MM.1S (cell line): ENCODE measurements around the gene RHPN2.
"Not testable (repeated sequence)": the region's sequence is repeated elsewhere in the genome, so short reads cannot be mapped to it uniquely, and the experiment has no call there.

Source experiments
- DNase-seq: peaks from one replicate; pipeline ENCODE4 v3.0.0-alpha.2; 2015
- H2AFZ ChIP-seq: fragments of 300-600 bp; sonication (generic); 2 replicates; pipeline ENCODE4 v1.6.0; 2016; ENCODE audit warnings: antibody characterized with exemption, low read length
- H3F3A ChIP-seq: fragments of 300-600 bp; sonication (generic); 2 replicates; pipeline ENCODE4 v1.6.1; 2016; ENCODE audit warnings: mild to moderate bottlenecking, antibody characterized with exemption, low read length, moderate library complexity, mixed read lengths; ENCODE audit not compliant: insufficient read depth
- H3K27ac ChIP-seq: fragments of 300-600 bp; sonication (generic); 2 replicates; pipeline ENCODE4 v1.5.1; 2016; ENCODE audit warnings: mild to moderate bottlenecking, low read length
- H3K27me3 ChIP-seq: fragments of 300-600 bp; sonication (generic); replicated peaks from 2 replicates; pipeline ENCODE4 v1.6.0; 2016; ENCODE audit warnings: low read length; ENCODE audit not compliant: insufficient read depth
- H3K36me3 ChIP-seq: fragments of 300-600 bp; sonication (generic); replicated peaks from 2 replicates; pipeline ENCODE4 v1.6.1; 2016; ENCODE audit warnings: mild to moderate bottlenecking, low read length, mixed read lengths; ENCODE audit not compliant: insufficient read depth
- H3K4me1 ChIP-seq: fragments of 300-600 bp; sonication (generic); 2 replicates; pipeline ENCODE4 v1.6.1; 2016; ENCODE audit warnings: low read length, mixed read lengths
- H3K4me2 ChIP-seq: fragments of 300-600 bp; sonication (generic); 2 replicates; pipeline ENCODE4 v1.6.0; 2016; ENCODE audit warnings: low read depth, low read length
- H3K4me3 ChIP-seq: fragments of 300-600 bp; sonication (generic); 2 replicates; pipeline ENCODE4 v1.5.1; 2016; ENCODE audit warnings: low read length, mixed read lengths
- H3K79me2 ChIP-seq: fragments of 300-600 bp; sonication (generic); 2 replicates; pipeline ENCODE4 v1.6.1; 2016; ENCODE audit warnings: mixed run types, low read length, mixed read lengths
- H3K9ac ChIP-seq: fragments of 300-600 bp; sonication (generic); 2 replicates; pipeline ENCODE4 v1.6.1; 2016; ENCODE audit warnings: low read length, mixed read lengths
- H3K9me2 ChIP-seq: fragments of 300-600 bp; sonication (generic); replicated peaks from 2 replicates; pipeline ENCODE4 v1.6.1; 2016; ENCODE audit warnings: mild to moderate bottlenecking, low read length, mixed read lengths; ENCODE audit not compliant: insufficient read depth
- H3K9me3 ChIP-seq: fragments of 300-600 bp; sonication (generic); replicated peaks from 2 replicates; pipeline ENCODE4 v1.6.1; 2016; ENCODE audit warnings: mild to moderate bottlenecking, low read length, mixed read lengths; ENCODE audit not compliant: insufficient read depth
- H4K20me1 ChIP-seq: fragments of 300-600 bp; sonication (generic); 2 replicates; pipeline ENCODE4 v1.6.1; 2016; ENCODE audit warnings: mild to moderate bottlenecking, low read length, moderate library complexity, mixed read lengths; ENCODE audit not compliant: insufficient read depth
- CTCF ChIP-seq: fragments of 300-600 bp; sonication (generic); IDR thresholded peaks from 2 replicates; pipeline ENCODE4 v1.5.1; 2016; ENCODE audit warnings: antibody characterized with exemption, low read length, mixed read lengths
- EZH2 ChIP-seq: fragments of 300-600 bp; sonication (generic); optimal IDR thresholded peaks from 2 replicates; pipeline ENCODE3; 2017; ENCODE audit warnings: low read depth, mild to moderate bottlenecking, antibody characterized with exemption, low read length, mixed read lengths
- EZH2phosphoT487 ChIP-seq: fragments of 300-600 bp; sonication (generic); IDR thresholded peaks from 2 replicates; pipeline ENCODE4 v1.6.1; 2018; ENCODE audit warnings: antibody characterized with exemption, low read length

Gene RHPN2

GRCh38 chr19:33039815-33040214, 24.9 kb downstream of the RHPN2 start:
- peaks cover 27% of the 10 kb centered on the region for H3K79me2 ChIP-seq
- no peak for DNase-seq
- no peak overlapping the region for H3K4me2 ChIP-seq
- H3K27me3 ChIP-seq = no peaks in the 10 kb centered on the region
- TF ChIP-seq EZH2 (no peak), CTCF (no peak)
- no peaks in the 10 kb centered on the region for H4K20me1 ChIP-seq
- no peaks in the 10 kb centered on the region for H3K36me3 ChIP-seq
- H3K4me3 ChIP-seq = no peak overlapping the region
- H3K4me1 ChIP-seq = no peaks in the 10 kb centered on the region
- no peaks in the 10 kb centered on the region for H3K9me3 ChIP-seq
- H3K9me2 ChIP-seq = no peaks in the 10 kb centered on the region
- H2AFZ ChIP-seq = no peak overlapping the region
- no peak overlapping the region for H3K9ac ChIP-seq
- no peak overlapping the region for H3K27ac ChIP-seq
- no peaks in the 10 kb centered on the region for H3F3A ChIP-seq

DNA sequence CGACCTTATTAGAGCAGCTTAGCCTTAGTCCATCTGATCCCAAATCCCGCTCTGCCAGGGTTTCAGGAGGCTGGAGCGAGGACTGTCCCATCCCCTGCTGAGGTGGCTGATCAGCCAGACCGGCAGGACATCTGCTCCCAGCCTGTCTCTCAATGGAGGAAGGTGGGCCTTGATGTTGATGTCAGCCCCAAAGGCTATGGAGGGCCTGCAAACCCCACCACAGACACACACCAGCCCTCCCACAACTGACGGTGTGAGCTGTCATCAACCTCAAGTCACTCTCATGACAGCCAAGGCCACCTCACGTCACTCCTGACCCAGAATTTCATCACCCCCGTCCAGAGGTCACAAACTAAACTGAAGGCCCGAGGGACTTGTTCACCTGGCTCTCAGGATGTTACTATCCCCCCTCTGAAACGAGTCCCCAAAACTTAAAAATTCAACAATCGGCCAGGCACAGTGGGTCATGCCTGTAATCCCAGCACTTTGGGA, 25.5 kb downstream of the RHPN2 start:
- Histone ChIP-seq H3K9me2 (no peaks in the 10 kb centered on the region), H3F3A (no peaks in the 10 kb centered on the region), H3K4me2 (no peak overlapping the region), H2AFZ (no peak overlapping the region), H3K9me3 (no peaks in the 10 kb centered on the region), H3K4me1 (no peaks in the 10 kb centered on the region), H3K9ac (no peak overlapping the region), H3K4me3 (no peak overlapping the region), H4K20me1 (no peaks in the 10 kb centered on the region), H3K27me3 (no peaks in the 10 kb centered on the region), H3K79me2 (peaks cover 27% of the 10 kb centered on the region), H3K27ac (no peak overlapping the region), H3K36me3 (no peaks in the 10 kb centered on the region)
- DNase-seq = no peak
- TF ChIP-seq CTCF (no peak), EZH2 (no peak), EZH2phosphoT487 (no peak)

GRCh38 chr19:33037168-33038025, 27.3 kb downstream of the RHPN2 start:
- not testable (repeated sequence) for DNase-seq, H3K9me2 ChIP-seq, H2AFZ ChIP-seq, H3F3A ChIP-seq, H3K36me3 ChIP-seq, H3K4me3 ChIP-seq, H3K9me3 ChIP-seq, H3K27ac ChIP-seq, H3K4me1 ChIP-seq, H3K4me2 ChIP-seq, H3K27me3 ChIP-seq, H3K9ac ChIP-seq, H4K20me1 ChIP-seq
- peaks cover 33% of the 10 kb centered on the region for H3K79me2 ChIP-seq

- not testable (repeated sequence) for H3K4me3 ChIP-seq
Observed at GRCh38 chr19:33036370-33037167, 28.1 kb downstream of the RHPN2 start.

More at GRCh38 chr19:33036370-33037167, 28.1 kb downstream of the RHPN2 start:
- H2AFZ ChIP-seq, DNase-seq, H3K9ac ChIP-seq, H3K27me3 ChIP-seq, H3K9me3 ChIP-seq, H4K20me1 ChIP-seq, H3F3A ChIP-seq, H3K27ac ChIP-seq, H3K4me2 ChIP-seq, H3K9me2 ChIP-seq, H3K4me1 ChIP-seq, H3K36me3 ChIP-seq: not testable (repeated sequence)
- H3K79me2 ChIP-seq = peaks cover 31% of the 10 kb centered on the region
